Measurements from ENCODE around the gene ABCB4. TPM values are rescaled to one million over a fixed set of nuclear protein-coding genes. Genes with fewer than 3 reads are reported as not detected.

Gene ABCB4
- total and polyA plus RNA-seq, 3 donors from 2014 or later: 1.7 to 2.6 (median 2.0) TPM

- TF ChIP-seq CTCF (IDR thresholded peaks at IDR 0.05) (no peak), POLR2A (IDR thresholded peaks at IDR 0.05) (no peak)
- intact Hi-C loops (cut with DNase I; ENCODE audit: low total_unique reads): no loop called here
- Histone ChIP-seq H3K27ac (no peak overlapping the region), H3K9me3 (no peaks in the 10 kb centered on the region), H3K4me3 (no peak overlapping the region), H3K36me3 (ENCODE audit: low read depth, missing control alignments) (no peaks in the 10 kb centered on the region), H3K27me3 (no peaks in the 10 kb centered on the region), H3K4me1 (no peaks in the 10 kb centered on the region)
- DNase-seq: no peak
- 73 to 75% methylated on average over 5 of the region's 5 CpGs for WGBS, 2 donors
Measured at GRCh38 chr7:87513735-87514335, 38.4 kb upstream of the ABCB4 start.

- no peaks in the 10 kb centered on the region for H3K27me3 ChIP-seq
- H3K4me3 ChIP-seq: no peak overlapping the region
- intact Hi-C loops (cut with DNase I; ENCODE audit: low total_unique reads): no loop called here
- DNase-seq: no peak
- H3K9me3 ChIP-seq: no peaks in the 10 kb centered on the region
- no peak overlapping the region for H3K27ac ChIP-seq
- H3K36me3 ChIP-seq (ENCODE audit: low read depth, missing control alignments): no peaks in the 10 kb centered on the region
- no peak for TF ChIP-seq POLR2A (IDR thresholded peaks at IDR 0.05)
- H3K4me1 ChIP-seq: no peaks in the 10 kb centered on the region
- WGBS, 2 donors: 57% methylated on average over 4 of the region's 4 CpGs
Measured at GRCh38 chr7:87512906-87513305, 37.4 kb upstream of the ABCB4 start.

- Histone ChIP-seq H3K9me3 (no peaks in the 10 kb centered on the region), H3K36me3 (ENCODE audit: low read depth, missing control alignments) (no peaks in the 10 kb centered on the region), H3K27ac (no peak overlapping the region), H3K27me3 (no peaks in the 10 kb centered on the region), H3K4me3 (no peak overlapping the region), H3K4me1 (no peaks in the 10 kb centered on the region)
- intact Hi-C loops (cut with DNase I; ENCODE audit: low total_unique reads): no loop called here
- no peak for DNase-seq
- 39 to 53% methylated on average over 1 of the region's 1 CpG for WGBS, 2 donors
- TF ChIP-seq CTCF (IDR thresholded peaks at IDR 0.05): no peak
Measured at GRCh38 chr7:87511510-87511909, 36.0 kb upstream of the ABCB4 start.

GRCh38 chr7:87510411-87510875 is 35.0 kb upstream of the ABCB4 start:
- no peaks in the 10 kb centered on the region for H3K4me1 ChIP-seq
- no peaks in the 10 kb centered on the region for H3K36me3 ChIP-seq (ENCODE audit: low read depth, missing control alignments)
- DNase-seq: no peak
- TF ChIP-seq POLR2A (IDR thresholded peaks at IDR 0.05) (no peak), CTCF (IDR thresholded peaks at IDR 0.05) (no peak)
- H3K27me3 ChIP-seq: no peaks in the 10 kb centered on the region
- H3K4me3 ChIP-seq: no peak overlapping the region
- no peaks in the 10 kb centered on the region for H3K9me3 ChIP-seq
- no peak overlapping the region for H3K27ac ChIP-seq
- intact Hi-C loops (cut with DNase I; ENCODE audit: low total_unique reads): no loop called here
- 91 to 92% methylated on average over 1 of the region's 1 CpG for WGBS, 2 donors

- Histone ChIP-seq H3K4me3 (no peak overlapping the region), H3K9me3 (no peaks in the 10 kb centered on the region), H3K36me3 (ENCODE audit: low read depth, missing control alignments) (no peaks in the 10 kb centered on the region), H3K27me3 (no peaks in the 10 kb centered on the region), H3K4me1 (no peaks in the 10 kb centered on the region), H3K27ac (no peak overlapping the region)
- 47 to 58% methylated on average over 3 of the region's 3 CpGs for WGBS, 2 donors
- TF ChIP-seq POLR2A (IDR thresholded peaks at IDR 0.05) (no peak), CTCF (IDR thresholded peaks at IDR 0.05) (no peak)
- intact Hi-C loops (cut with DNase I; ENCODE audit: low total_unique reads): no loop called here
- no peak for DNase-seq
Measured at GRCh38 chr7:87507446-87507845, 32.0 kb upstream of the ABCB4 start.

Measured in testis (tissue), 3 donors.